GM19467 (cell line): ENCODE results near the gene TEKT1.
"Not testable (repeated sequence)": the region's sequence is repeated elsewhere in the genome, so short reads cannot be mapped to it uniquely, and the experiment has no call there.

Experiments used
- ATAC-seq: cut with Tn5 transposase; IDR thresholded peaks from one replicate; pipeline ENCODE4 v1.9.1; 2021; ENCODE audit warnings: mild to moderate bottlenecking, moderate library complexity; ENCODE audit not compliant: unreplicated experiment

Gene TEKT1

DNA sequence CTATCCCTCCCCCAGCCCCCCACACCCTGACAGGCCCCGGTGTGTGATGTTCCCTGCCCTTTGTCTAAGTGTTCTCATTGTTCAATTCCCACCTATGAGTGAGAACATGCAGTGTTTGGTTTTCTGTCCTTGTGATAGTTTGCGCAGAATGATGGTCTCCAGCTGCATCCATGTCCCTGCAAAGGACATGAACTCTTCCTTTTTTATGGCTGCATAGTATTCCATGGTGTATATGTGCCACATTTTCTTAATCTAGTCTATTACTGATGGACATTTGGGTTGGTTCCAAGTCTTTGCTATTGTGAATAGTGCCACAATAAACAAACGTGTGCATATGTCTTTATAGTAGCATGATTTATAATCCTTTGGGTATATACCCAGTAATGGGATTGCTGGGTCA, 15.2 kb downstream of the TEKT1 start:
- not testable (repeated sequence) for ATAC-seq

- no peak for ATAC-seq
Observed at GRCh38 chr17:6815775-6816174, 15.8 kb downstream of the TEKT1 start.

DNA sequence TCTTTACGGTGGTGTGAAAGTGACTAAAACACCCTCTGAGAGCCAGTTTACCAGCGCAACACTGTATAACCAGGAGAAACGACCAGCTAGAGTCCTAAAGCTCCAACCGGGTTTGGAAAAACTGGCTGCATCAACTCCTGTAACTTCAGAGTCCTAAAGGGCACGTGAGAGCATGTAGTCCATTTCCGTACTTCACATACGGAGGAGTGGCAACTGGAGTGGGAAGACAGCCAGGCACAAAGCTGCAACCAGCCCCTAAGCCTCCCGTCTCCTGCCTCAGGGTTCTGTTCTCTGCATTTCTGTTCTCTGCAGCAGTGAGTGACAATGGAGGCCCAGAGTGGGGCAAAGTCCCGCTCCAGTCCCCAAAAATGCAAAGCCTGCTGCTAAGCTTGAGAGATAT, 19.2 kb downstream of the TEKT1 start:
- ATAC-seq, result no peak

- no peak for ATAC-seq
Observed at GRCh38 chr17:6811510-6811909, 20.0 kb downstream of the TEKT1 start.

GRCh38 chr17:6800422-6801027, 31.0 kb downstream of the TEKT1 start:
- no peak for ATAC-seq

DNA sequence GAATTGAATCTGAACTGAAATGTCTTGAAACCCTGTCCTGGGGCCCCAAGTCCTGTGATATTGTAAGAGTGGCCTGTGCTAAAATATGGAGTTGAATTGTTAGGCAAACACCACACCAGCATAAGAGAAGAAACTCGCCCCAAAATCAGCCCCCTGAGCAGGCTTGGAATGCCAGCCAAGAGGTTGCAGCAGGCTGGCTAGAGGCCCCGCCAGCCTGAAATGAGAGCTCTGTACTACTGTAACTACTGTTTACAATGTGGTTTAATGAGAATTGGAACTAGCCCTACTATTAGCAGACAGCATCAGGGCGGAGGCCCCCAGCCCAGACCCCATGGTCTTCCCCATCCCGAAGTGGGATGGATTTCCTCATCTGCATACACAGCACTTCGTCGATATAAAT, 31.8 kb downstream of the TEKT1 start:
- ATAC-seq, result no peak

- no peak for ATAC-seq
Observed at GRCh38 chr17:6797718-6798351, 33.7 kb downstream of the TEKT1 start.

DNA sequence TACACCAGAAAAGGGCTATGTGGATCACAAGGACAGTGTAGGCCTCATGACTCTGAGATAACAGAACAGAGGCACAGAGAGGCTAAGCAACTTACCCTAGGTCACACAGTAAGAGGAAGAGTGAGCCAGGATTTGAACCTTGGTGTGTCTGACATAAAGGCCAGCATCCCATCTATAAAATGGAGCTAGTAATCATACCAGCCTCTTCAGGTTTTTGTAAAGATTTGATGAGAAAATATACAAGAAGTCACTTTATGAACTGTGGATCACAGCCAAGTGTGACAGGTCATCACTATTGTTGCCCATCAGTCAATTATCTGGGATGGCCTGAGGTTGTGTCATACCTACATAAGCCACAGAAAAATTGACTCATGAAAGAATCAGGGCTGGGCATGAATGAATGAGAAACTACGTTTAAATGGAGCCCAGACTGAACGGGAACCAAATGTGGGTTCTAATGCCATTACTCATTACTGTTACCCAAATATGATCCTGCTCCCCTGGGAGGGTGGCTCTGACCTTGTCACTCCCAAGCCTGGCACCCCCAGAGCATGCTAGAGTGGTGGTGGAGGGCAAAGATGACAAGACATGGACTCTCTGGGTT, 34.5 kb downstream of the TEKT1 start:
- no peak for ATAC-seq

DNA sequence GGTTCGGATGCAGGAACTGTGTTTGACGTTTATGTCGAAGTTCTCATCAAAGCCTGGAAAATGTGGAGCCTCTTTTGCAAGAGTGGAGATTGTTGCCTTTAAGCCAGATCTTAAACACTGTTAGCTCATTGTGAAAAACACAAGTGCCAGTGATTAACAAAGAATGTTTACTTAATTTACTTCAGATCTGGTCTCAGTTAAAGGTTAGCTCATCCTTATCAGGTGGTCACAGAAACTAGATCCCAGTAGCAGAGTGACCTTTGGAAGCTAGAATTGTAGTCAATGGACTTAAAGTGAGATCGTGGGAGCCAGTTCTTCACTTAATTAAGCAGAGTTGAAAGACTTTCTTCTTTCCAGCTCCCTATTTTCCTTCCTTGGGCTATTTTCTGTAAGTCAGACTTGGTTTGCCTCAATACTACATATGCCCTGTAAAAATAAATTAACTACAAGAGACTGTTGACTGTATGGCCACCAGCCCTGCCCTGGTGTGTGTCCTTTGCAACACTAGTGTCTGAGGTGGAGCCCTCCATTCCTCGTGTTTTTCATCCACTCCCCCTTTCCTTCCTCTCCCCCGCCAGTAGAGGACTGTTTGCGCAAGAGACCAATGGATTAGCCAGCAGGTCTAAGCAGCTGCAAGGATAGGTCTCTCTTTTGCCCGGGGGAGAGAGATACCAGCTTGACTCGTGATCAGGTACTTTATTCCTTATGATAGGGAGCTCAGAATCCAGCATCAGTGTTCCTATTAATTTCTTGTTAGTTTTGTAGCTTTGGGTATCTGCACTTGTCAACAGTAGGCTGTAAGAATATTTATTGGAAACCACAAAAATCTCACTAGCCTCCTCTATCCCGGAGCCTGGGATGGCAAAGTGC, 35.3 kb downstream of the TEKT1 start:
- no peak for ATAC-seq

DNA sequence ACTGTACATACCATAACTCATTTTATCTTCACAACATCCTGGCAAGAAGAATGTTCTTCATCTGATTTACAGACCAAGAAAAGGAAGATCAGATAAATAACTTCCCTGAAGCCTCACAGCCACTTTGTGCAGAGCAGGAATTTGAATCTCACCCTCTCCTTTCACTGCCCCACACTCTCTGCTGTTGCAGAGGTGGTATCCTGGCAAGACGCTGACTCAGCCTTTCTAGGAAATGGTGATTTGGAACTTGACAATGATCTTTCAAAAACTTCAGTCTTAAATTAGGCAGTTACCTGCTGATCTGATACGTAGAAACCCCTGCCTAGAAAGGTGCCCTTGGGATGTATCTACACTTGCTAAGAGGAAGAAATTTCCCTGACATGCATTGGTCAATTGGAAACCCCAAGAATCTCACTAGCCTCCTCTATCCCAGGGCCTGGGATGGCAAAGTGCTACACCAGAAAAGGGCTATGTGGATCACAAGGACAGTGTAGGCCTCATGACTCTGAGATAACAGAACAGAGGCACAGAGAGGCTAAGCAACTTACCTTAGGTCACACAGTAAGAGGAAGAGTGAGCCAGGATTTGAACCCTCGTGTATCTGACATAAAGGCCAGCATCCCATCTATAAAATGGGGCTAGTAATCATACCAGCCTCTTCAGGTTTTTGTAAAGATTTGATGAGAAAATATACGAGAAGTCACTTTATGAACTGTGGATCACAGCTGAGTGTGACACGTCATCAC, 37.6 kb downstream of the TEKT1 start:
- no peak for ATAC-seq

- ATAC-seq, result no peak
Observed at GRCh38 chr17:6789146-6789545, 42.4 kb downstream of the TEKT1 start.

DNA sequence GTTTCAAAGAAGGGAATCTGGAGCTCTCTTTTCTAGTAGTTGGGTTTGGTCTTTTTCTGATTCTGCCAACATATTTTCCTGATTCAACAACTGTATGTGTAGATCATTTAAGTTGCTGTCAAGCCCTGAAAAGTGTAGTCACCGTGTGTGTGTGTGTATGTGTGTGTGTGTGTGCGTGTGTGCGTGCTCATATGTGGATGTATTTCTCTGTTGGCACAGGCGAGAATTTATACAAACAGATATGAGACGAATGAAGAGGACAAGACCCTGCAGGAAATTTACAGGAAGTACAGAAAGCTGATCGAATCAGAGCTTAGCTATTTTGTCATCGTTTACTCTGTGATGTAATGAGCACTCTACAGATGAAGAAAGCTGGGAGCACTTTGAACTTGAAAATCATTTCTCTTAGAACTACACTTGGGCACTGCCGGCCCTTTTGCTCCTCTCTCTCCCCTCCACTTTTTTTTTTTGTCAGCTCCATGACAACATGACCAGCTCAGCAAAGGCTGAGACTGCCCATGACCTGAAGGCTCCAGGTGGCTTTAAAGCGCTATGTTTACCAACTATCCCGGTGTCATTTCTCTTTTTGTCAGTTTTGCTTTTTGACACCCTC, 44.3 kb downstream of the TEKT1 start:
- no peak for ATAC-seq

GRCh38 chr17:6786618-6787017, 44.9 kb downstream of the TEKT1 start:
- ATAC-seq, result no peak

GRCh38 chr17:6782244-6782643, 49.3 kb downstream of the TEKT1 start:
- no peak for ATAC-seq

GRCh38 chr17:6780886-6781285, 50.6 kb downstream of the TEKT1 start:
- ATAC-seq, result no peak

DNA sequence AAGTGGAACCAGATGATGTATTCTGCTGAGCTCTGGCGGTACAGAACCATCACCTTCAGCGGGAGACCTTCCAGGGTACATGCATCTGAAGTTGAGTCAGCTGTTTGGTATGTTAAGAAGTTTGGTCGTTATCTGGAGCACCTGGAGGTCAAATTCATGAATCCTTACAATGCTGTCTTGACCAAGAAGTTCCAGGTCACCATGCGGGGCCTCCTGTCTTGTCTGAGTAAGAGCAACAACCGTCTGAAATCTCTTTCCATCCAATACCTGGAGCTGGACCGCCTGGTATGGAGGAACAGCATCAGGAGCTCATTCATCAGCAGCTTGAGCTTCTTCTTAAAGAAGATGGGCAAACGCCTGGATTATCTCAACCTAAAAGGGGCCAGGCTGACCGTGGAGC, 51.5 kb downstream of the TEKT1 start:
- no peak for ATAC-seq

DNA sequence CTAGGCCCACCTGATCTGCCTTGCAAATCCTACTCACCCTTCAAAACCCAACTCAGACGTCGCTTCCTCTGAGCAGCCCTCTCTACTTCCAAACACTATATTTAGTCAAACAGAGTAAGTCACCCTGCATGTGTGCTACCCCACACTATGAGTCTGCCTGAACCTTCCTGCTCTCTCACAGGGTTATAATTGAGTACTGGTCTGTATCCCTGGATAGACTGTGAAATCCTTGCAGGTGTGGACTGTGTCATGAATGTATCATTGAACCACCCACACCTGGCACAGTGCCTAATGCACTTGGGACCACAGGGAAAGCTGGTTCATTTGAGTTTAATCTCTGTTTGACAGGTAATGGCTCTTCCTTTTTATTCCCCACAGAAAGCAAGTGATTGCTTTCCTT, 52.1 kb downstream of the TEKT1 start:
- ATAC-seq, result no peak

- no peak for ATAC-seq
Observed at GRCh38 chr17:6775871-6776405, 55.6 kb downstream of the TEKT1 start, which contains the start of gene FBXO39. Gene FBXO39 (plus strand): TSS chr17:6776215. CDS start chr17:6779869, 3,654 bp downstream.

DNA sequence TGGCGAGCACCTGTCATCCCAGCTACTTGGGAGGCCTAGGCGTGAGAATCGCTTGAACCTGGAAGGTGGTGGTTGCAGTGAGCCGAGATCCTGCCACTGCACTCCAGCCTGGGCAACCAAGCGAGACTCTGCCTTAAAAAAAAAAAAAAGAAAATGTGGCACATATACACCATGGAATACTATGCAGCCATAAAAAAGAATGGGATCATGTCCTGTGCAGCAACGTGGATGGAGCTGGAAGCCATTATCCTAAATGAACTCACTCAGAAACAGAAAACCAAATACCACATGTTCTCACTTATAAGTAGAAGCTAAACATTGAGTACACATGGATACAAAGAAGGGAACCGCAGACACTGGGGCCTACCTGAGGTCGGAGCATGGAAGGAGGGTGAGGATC, 56.6 kb downstream of the TEKT1 start:
- ATAC-seq, result not testable (repeated sequence)

DNA sequence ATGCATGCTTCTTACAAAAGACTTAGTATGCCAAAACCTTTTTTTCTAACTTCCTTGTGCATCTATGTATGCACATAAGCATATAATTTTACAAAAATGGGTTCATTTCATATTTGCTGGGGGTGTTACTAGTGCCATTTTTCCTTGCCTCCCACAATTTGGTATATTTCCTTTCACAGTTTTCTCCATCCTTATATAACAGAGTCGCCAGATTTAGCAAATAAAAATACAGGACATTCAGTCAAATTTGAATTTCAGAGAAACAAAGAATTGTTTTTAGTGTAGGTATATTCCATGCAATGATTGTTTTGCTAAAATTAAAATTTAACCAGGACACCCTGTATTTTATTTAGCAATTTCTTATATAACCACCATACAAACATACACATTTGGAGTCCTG, 59.5 kb downstream of the TEKT1 start:
- no peak for ATAC-seq
